Measurements from ENCODE around the gene LRRFIP2. TPM values are rescaled to one million over a fixed set of nuclear protein-coding genes. Genes with fewer than 3 reads are reported as not detected.

Gene LRRFIP2
- total and polyA plus RNA-seq, 2 of the 4 experiments (the other 2 are of a cell fraction): 20.6 to 31.0 TPM

- Histone ChIP-seq H4K20me1 (ENCODE audit: insufficient read depth, low read length) (no peaks in the 10 kb centered on the region; the same call in 1 of the 2 replicates), H3K18ac (ENCODE audit: low read depth, low read length) (no peak overlapping the region), H3K27ac (ENCODE audit: insufficient read depth, low read length) (no peak overlapping the region), H4K8ac (ENCODE audit: low read depth in 2 of 2, low read length in 2 of 2) (no peak overlapping the region), H2AK9ac (replicated peaks; ENCODE audit: low read depth, low read length, poor library complexity) (no peak overlapping the region), H3K9me1 (ENCODE audit: insufficient read depth, low read length) (no peaks in the 10 kb centered on the region), H3K4me1 (ENCODE audit: control insufficient read depth, insufficient read depth, low read length) (no peaks in the 10 kb centered on the region), H3K9ac (ENCODE audit: low read depth, low read length) (no peak overlapping the region), H4K91ac (ENCODE audit: insufficient read depth, low read depth, low read length) (no peak overlapping the region), H3K56ac (ENCODE audit: extremely low read depth, insufficient read depth, low read length) (no peak overlapping the region), H4K5ac (ENCODE audit: low read depth, low read length) (no peak overlapping the region), H2BK15ac (ENCODE audit: low read depth, low read length) (no peak overlapping the region), H3K79me1 (ENCODE audit: low read depth in 1 of 2, low read length in 2 of 2) (peaks cover 28 to 69% of the 10 kb centered on the region in 2 experiments), H3K27me3 (ENCODE audit: control insufficient read depth, insufficient read depth, low read length) (no peaks in the 10 kb centered on the region), H3K4me3 (ENCODE audit: insufficient read depth, low read depth, low read length) (no peak overlapping the region), H2BK20ac (ENCODE audit: low read depth, low read length) (no peak overlapping the region; the same call in 1 of the 2 replicates), H2AFZ (replicated peaks; ENCODE audit: low read length, poor library complexity) (no peak overlapping the region), H3K9me3 (ENCODE audit: control insufficient read depth, insufficient read depth, low read length) (no peaks in the 10 kb centered on the region), H2BK120ac (ENCODE audit: low read depth, low read length) (no peak overlapping the region), H3K14ac (replicated peaks; ENCODE audit: low read depth, low read length) (no peak overlapping the region), H2BK5ac (ENCODE audit: low read depth, low read length, poor library complexity, severe bottlenecking) (no peak overlapping the region), H3K4ac (ENCODE audit: low read depth, low read length) (no peak overlapping the region), H2AK5ac (ENCODE audit: low read depth, low read length) (no peak overlapping the region), H3K4me2 (ENCODE audit: low read depth, low read length) (no peak overlapping the region), H3K36me3 (ENCODE audit: control insufficient read depth, insufficient read depth, low read length) (peaks cover 13% of the 10 kb centered on the region), H3K23ac (ENCODE audit: low read depth, low read length) (no peak overlapping the region)
- DNase-seq (no peak), ATAC-seq (ENCODE audit: low read depth) (no peak)
- BruUV-seq (replicated peaks): no TSS peak
- CTCF ChIA-PET: no interaction called here
- TF ChIP-seq CTCF (conservative IDR thresholded peaks at IDR 0.05; ENCODE audit: low read depth, low read length) (no peak), MAFK (IDR thresholded peaks at IDR 0.05; ENCODE audit: low read depth, low read length) (no peak), USF2 (IDR thresholded peaks at IDR 0.05; ENCODE audit: low read depth, low read length) (no peak), RAD21 (IDR thresholded peaks at IDR 0.05; ENCODE audit: low read length) (no peak), MAZ (IDR thresholded peaks at IDR 0.05; ENCODE audit: borderline replicate concordance, low read depth, low read length) (no peak), CHD1 (IDR thresholded peaks at IDR 0.05; ENCODE audit: low read depth, low read length) (no peak), POLR2A (IDR thresholded peaks at IDR 0.05; ENCODE audit: low read depth, low read length) (no peak), NFE2L2 (IDR thresholded peaks at IDR 0.05; ENCODE audit: low read depth, low read length) (no peak), FOS (IDR thresholded peaks at IDR 0.05; ENCODE audit: low read depth, low read length) (no peak), CEBPB (IDR thresholded peaks at IDR 0.05; ENCODE audit: low read depth, low read length) (no peak), SMC3 (IDR thresholded peaks at IDR 0.05; ENCODE audit: low read depth, low read length) (no peak), ELK1 (IDR thresholded peaks at IDR 0.05; ENCODE audit: borderline replicate concordance, low read depth, low read length) (no peak), RCOR1 (IDR thresholded peaks at IDR 0.05; ENCODE audit: insufficient replicate concordance, low read length) (no peak), MXI1 (IDR thresholded peaks at IDR 0.05; ENCODE audit: borderline replicate concordance, low read depth, low read length) (no peak), RFX5 (IDR thresholded peaks at IDR 0.05; ENCODE audit: low read depth, low read length) (no peak), BHLHE40 (IDR thresholded peaks at IDR 0.05; ENCODE audit: low read depth, low read length) (no peak)
- intact Hi-C loops (cut with micrococcal nuclease) (no loop called here), dilution Hi-C loops (cut with HindIII; ENCODE audit: low sequenced_read_pairs, unreplicated experiment) (no loop called here), in situ Hi-C loops (cut with MboI; ENCODE audit: low sequenced_read_pairs) (no loop called here)
- POLR2A ChIA-PET (ENCODE audit: unreplicated experiment): no interaction called here
- WGBS, 2 experiments (ENCODE audit: extremely low coverage in 2 of 2, insufficient read length in 1 of 2): 94 to 100% methylated on average over 1 to 3 of the region's 3 CpGs
Measured at GRCh38 chr3:37148208-37148607, 26.2 kb downstream of the LRRFIP2 start.

All from IMR-90 (cell line).